VCaP (cell line): ENCODE measurements around the gene FOXC2.
A peak's percentile ranks its signal among the peaks of the same experiment; 100 is the strongest.

ENCODE experiments used
- H3K27ac ChIP-seq: fragments of 450-650 bp; 2 replicates; pipeline ENCODE4 v1.5.1; 2017
- CTCF ChIP-seq: fragments of 450-650 bp; conservative IDR thresholded peaks from 2 replicates; pipeline ENCODE4 v1.5.1; 2017; ENCODE audit warnings: mild to moderate bottlenecking, moderate library complexity

The FOXC2 gene

GRCh38 chr16:86553356-86553755, 13.3 kb upstream of the FOXC2 start:
- no peak for TF ChIP-seq CTCF
- no peak overlapping the region for H3K27ac ChIP-seq

GRCh38 chr16:86554599-86554916, 12.1 kb upstream of the FOXC2 start:
- H3K27ac ChIP-seq, result peak overlapping the region; percentile 36; the same call in 1 of the 2 replicates
- TF ChIP-seq CTCF, result no peak

GRCh38 chr16:86554917-86555703, 11.5 kb upstream of the FOXC2 start, which contains the start of gene MTHFSD:
Gene MTHFSD, minus strand, starts transcription at chr16:86555235. Its CDS starts 51 bp downstream, at chr16:86555184.
- TF ChIP-seq CTCF, result no peak
- peak within 1 kb of the TSS; percentile 36; the same call in 1 of the 2 replicates for H3K27ac ChIP-seq

- no peak overlapping the region for H3K27ac ChIP-seq
- no peak for TF ChIP-seq CTCF
Observed at GRCh38 chr16:86555704-86556075, 10.9 kb upstream of the FOXC2 start.

- no peak for TF ChIP-seq CTCF
Observed at GRCh38 chr16:86556576-86556975, 10.1 kb upstream of the FOXC2 start.

GRCh38 chr16:86557587-86557986, 9.0 kb upstream of the FOXC2 start:
- TF ChIP-seq CTCF, result no peak

More at GRCh38 chr16:86556576-86556975, 10.1 kb upstream of the FOXC2 start:
- H3K27ac ChIP-seq, result no peak overlapping the region

GRCh38 chr16:86558355-86559193, 8.1 kb upstream of the FOXC2 start:
- TF ChIP-seq CTCF, result no peak
- H3K27ac ChIP-seq, result no peak overlapping the region

More at GRCh38 chr16:86557587-86557986, 9.0 kb upstream of the FOXC2 start:
- H3K27ac ChIP-seq, result no peak overlapping the region
